Measurements from ENCODE around the gene ANKRD29. TPM values are rescaled to one million over a fixed set of nuclear protein-coding genes. Genes with fewer than 3 reads are reported as not detected.
A peak's percentile ranks its signal among the peaks of the same experiment; 100 is the strongest.

The ANKRD29 gene
- total and polyA plus RNA-seq, 9 of the 15 experiments (the other 6 are each of a cell fraction or from before 2014, with no cell fraction given) = 0.36 TPM; not detected in 8

DNA sequence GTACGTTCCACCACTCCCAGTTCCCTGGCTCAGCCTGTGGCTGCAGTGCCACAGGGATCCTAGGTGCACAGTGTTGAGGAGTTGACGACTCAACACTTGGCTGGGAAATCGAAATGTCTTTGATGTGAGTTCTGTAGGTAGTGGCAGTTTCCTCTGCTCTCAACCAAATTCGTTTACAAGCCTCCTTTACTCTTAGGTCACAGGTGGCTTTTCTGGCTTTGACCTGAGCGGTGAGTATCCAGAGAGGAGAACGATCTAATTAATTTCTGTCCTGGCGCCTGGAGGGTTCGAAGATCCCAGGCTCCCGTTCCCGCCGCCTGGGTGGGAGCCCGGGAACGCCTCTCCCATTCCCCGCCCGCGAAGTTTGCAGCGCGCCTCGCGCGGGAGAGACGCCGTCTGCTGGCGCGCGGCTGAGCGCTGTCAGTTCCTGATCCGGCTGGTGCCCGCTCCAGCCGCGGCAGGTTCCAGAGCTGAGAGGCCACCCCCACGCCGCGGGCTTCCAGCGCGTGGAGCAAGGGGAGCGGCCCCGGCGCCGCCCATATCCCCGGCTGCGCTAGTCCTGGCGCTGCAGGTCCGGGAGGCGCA, 26.4 kb upstream of the ANKRD29 start, which contains the start of gene LAMA3:
Gene LAMA3 (plus strand): TSS at position 423 of the 585 bp plus-strand sequence. CDS start 231 bp downstream, outside the sequence.
- ATAC-seq = no peak
- no TSS peak for BruUV-seq (replicated peaks)
- ChIA-PET CTCF (ENCODE audit: low intra/inter-chr PET ratio) (no interaction called here), POLR2A (no interaction called here)
- Histone ChIP-seq H4K20me1 (replicated peaks; ENCODE audit: control insufficient read depth, insufficient read depth, low read length) (no peaks in the 10 kb centered on the region), H3K9me3 (replicated peaks; ENCODE audit: control insufficient read depth, insufficient read depth, low read depth, low read length) (no peaks in the 10 kb centered on the region), H3K4me1 (replicated peaks in 1 of 2; ENCODE audit: control insufficient read depth in 2 of 2, insufficient read depth in 2 of 2, low read length in 2 of 2) (peaks cover 0 to 15% of the 10 kb centered on the region in 2 experiments; a peak in 2 of 5 replicates), H3K36me3 (ENCODE audit: control insufficient read depth, insufficient read depth, low read length) (no peaks in the 10 kb centered on the region), H2AFZ (ENCODE audit: low read depth, low read length) (no peak within 1 kb of the TSS), H3K27me3 (ENCODE audit: control insufficient read depth in 2 of 2, insufficient read depth in 2 of 2, low read length in 2 of 2) (peaks cover 16 to 35% of the 10 kb centered on the region in 2 experiments), H3K4me2 (ENCODE audit: insufficient read depth, low read length) (no peak within 1 kb of the TSS), H3K4me3 (no peak within 1 kb of the TSS), H3K9ac (ENCODE audit: insufficient read depth in 1 of 2, low read depth in 2 of 2, low read length in 2 of 2) (no peak within 1 kb of the TSS), H3K9me1 (ENCODE audit: control insufficient read depth, insufficient read depth, low read length) (no peaks in the 10 kb centered on the region), H3K27ac (ENCODE audit: extremely low read depth, low read depth, low read length) (no peak within 1 kb of the TSS), H3K79me2 (ENCODE audit: control insufficient read depth, insufficient read depth, low read length) (no peaks in the 10 kb centered on the region)
- TF ChIP-seq PCBP1 (IDR thresholded peaks at IDR 0.05; ENCODE audit: low read depth, low read length, poor library complexity, severe bottlenecking) = peak; percentile 10
- TF ChIP-seq, protein P1, sequence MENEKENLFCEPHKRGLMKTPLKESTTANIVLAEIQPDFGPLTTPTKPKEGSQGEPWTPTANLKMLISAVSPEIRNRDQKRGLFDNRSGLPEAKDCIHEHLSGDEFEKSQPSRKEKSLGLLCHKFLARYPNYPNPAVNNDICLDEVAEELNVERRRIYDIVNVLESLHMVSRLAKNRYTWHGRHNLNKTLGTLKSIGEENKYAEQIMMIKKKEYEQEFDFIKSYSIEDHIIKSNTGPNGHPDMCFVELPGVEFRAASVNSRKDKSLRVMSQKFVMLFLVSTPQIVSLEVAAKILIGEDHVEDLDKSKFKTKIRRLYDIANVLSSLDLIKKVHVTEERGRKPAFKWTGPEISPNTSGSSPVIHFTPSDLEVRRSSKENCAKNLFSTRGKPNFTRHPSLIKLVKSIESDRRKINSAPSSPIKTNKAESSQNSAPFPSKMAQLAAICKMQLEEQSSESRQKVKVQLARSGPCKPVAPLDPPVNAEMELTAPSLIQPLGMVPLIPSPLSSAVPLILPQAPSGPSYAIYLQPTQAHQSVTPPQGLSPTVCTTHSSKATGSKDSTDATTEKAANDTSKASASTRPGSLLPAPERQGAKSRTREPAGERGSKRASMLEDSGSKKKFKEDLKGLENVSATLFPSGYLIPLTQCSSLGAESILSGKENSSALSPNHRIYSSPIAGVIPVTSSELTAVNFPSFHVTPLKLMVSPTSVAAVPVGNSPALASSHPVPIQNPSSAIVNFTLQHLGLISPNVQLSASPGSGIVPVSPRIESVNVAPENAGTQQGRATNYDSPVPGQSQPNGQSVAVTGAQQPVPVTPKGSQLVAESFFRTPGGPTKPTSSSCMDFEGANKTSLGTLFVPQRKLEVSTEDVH (IDR thresholded peaks at IDR 0.05; ENCODE audit: low read depth, partially characterized antibody) = no peak
- FAIRE-seq = no peak
- intact Hi-C loops (cut with micrococcal nuclease) (no loop called here), in situ Hi-C loops (cut with MboI) (no loop called here)
- 20% methylated on average over 43 of the region's 45 CpGs for WGBS (ENCODE audit: insufficient coverage, low coverage, missing lambda C conversion rate)
- no peak for DNase-seq (ENCODE audit: extremely low read depth in 1 of 4, low spot score in 3 of 4)
